ENCODE measurements around the gene LRSAM1.

DNA sequence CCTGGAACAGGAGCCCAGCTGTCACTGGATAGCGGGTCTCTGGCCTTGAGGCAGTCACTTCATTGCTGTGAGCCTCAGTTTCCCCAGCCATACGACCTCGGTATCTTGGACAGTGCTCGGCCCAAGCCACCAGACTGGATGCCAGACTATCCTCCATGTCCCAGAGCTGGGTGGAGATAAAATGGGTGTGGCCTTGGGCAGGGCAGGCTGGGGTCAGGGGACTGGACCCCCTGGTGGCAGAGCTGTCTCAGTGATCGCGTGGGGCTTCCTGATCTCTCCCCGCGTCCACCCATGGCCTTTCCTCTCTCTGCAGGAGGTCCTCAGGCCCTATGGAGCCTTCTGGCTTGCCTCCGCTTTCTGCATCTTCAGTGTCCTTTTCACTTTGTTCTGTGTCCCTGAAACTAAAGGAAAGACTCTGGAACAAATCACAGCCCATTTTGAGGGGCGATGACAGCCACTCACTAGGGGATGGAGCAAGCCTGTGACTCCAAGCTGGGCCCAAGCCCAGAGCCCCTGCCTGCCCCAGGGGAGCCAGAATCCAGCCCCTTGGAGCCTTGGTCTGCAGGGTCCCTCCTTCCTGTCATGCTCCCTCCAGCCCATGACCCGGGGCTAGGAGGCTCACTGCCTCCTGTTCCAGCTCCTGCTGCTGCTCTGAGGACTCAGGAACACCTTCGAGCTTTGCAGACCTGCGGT, 44.4 kb upstream of the LRSAM1 start:
- TF ChIP-seq POLR2A (IDR thresholded peaks at IDR 0.05) (no peak), EP300 (IDR thresholded peaks at IDR 0.05) (no peak)
- TF ChIP-seq, protein P1, sequence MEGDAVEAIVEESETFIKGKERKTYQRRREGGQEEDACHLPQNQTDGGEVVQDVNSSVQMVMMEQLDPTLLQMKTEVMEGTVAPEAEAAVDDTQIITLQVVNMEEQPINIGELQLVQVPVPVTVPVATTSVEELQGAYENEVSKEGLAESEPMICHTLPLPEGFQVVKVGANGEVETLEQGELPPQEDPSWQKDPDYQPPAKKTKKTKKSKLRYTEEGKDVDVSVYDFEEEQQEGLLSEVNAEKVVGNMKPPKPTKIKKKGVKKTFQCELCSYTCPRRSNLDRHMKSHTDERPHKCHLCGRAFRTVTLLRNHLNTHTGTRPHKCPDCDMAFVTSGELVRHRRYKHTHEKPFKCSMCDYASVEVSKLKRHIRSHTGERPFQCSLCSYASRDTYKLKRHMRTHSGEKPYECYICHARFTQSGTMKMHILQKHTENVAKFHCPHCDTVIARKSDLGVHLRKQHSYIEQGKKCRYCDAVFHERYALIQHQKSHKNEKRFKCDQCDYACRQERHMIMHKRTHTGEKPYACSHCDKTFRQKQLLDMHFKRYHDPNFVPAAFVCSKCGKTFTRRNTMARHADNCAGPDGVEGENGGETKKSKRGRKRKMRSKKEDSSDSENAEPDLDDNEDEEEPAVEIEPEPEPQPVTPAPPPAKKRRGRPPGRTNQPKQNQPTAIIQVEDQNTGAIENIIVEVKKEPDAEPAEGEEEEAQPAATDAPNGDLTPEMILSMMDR (IDR thresholded peaks at IDR 0.05): no peak

All from upper lobe of left lung (tissue), 4 donors.